Measurements from ENCODE around the gene ZCCHC3. TPM values are rescaled to one million over a fixed set of nuclear protein-coding genes. Genes with fewer than 3 reads are reported as not detected.

Gene ZCCHC3
- total RNA-seq, 2 donors from 2014 or later, result 39.5 to 46.1 TPM

- peaks cover 35% of the 10 kb centered on the region for H3K27me3 Mint-ChIP-seq (ENCODE audit: insufficient read depth)
- peaks cover 27% of the 10 kb centered on the region for H3K4me1 Mint-ChIP-seq
- no peaks in the 10 kb centered on the region for H3K9me3 ChIP-seq (ENCODE audit: control insufficient read depth, low read length)
- no peak for DNase-seq
- H3K9me3 Mint-ChIP-seq, result peaks cover 3% of the 10 kb centered on the region
- no peaks in the 10 kb centered on the region for H3K4me1 ChIP-seq (ENCODE audit: control insufficient read depth, insufficient read depth, low read length)
- peaks cover 9% of the 10 kb centered on the region for H3K36me3 Mint-ChIP-seq (ENCODE audit: low read depth)
- no peak overlapping the region for H3K9ac ChIP-seq (ENCODE audit: extremely low read depth, low read length, poor library complexity, severe bottlenecking)
- H3K4me3 Mint-ChIP-seq, result peak overlapping the region; percentile 96
- H3K27ac ChIP-seq (ENCODE audit: low read depth, low read length), result no peak overlapping the region
- H3K4me3 ChIP-seq (ENCODE audit: low read length), result peak overlapping the region; percentile 38
- H3K27ac Mint-ChIP-seq, result no peak overlapping the region
- H3K27me3 ChIP-seq (ENCODE audit: control insufficient read depth, insufficient read depth, low read length, poor library complexity, severe bottlenecking), result no peaks in the 10 kb centered on the region
- no peak for TF ChIP-seq CTCF (conservative IDR thresholded peaks at IDR 0.05)
- WGBS, 2 experiments (ENCODE audit: insufficient coverage in 1 of 2, insufficient read length in 1 of 2), result 81 to 84% methylated on average over 3 to 4 of the region's 4 CpGs
- peaks cover 3% of the 10 kb centered on the region for H3K36me3 ChIP-seq (ENCODE audit: control insufficient read depth, insufficient read depth, low read length)
These were observed 1.6 kb upstream of the ZCCHC3 start for GRCh38 chr20:295804-296203.

GRCh38 chr20:297925-298775, 780 bp downstream of the ZCCHC3 start:
- H3K27me3 ChIP-seq (ENCODE audit: control insufficient read depth, insufficient read depth, low read length, poor library complexity, severe bottlenecking), result no peaks in the 10 kb centered on the region
- peaks cover 27% of the 10 kb centered on the region for H3K27me3 Mint-ChIP-seq (ENCODE audit: insufficient read depth)
- H3K9ac ChIP-seq (ENCODE audit: extremely low read depth, low read length, poor library complexity, severe bottlenecking), result peak overlapping the region; percentile 75
- no peak for TF ChIP-seq CTCF (conservative IDR thresholded peaks at IDR 0.05)
- peaks cover 3% of the 10 kb centered on the region for H3K9me3 Mint-ChIP-seq
- peaks cover 44% of the 10 kb centered on the region for H3K4me1 Mint-ChIP-seq
- peak overlapping the region; percentile 96 for H3K4me3 Mint-ChIP-seq
- peaks cover 9% of the 10 kb centered on the region for H3K4me1 ChIP-seq (ENCODE audit: control insufficient read depth, insufficient read depth, low read length)
- peak; percentile 73 for DNase-seq
- H3K4me3 ChIP-seq (ENCODE audit: low read length), result peak overlapping the region; percentile 90
- peaks cover 3% of the 10 kb centered on the region for H3K36me3 ChIP-seq (ENCODE audit: control insufficient read depth, insufficient read depth, low read length)
- WGBS, 2 experiments (ENCODE audit: insufficient coverage in 1 of 2, insufficient read length in 1 of 2), result 0 to 1% methylated on average over 53 to 75 of the region's 75 CpGs
- H3K9me3 ChIP-seq (ENCODE audit: control insufficient read depth, low read length), result no peaks in the 10 kb centered on the region
- H3K36me3 Mint-ChIP-seq (ENCODE audit: low read depth), result peaks cover 9% of the 10 kb centered on the region
- H3K27ac ChIP-seq (ENCODE audit: low read depth, low read length), result peak overlapping the region; percentile 69
- peak overlapping the region; percentile 96 for H3K27ac Mint-ChIP-seq

GRCh38 chr20:298776-299391, 1.5 kb downstream of the ZCCHC3 start:
- no peak for TF ChIP-seq CTCF (conservative IDR thresholded peaks at IDR 0.05)
- Mint-ChIP-seq H3K4me3 (peak overlapping the region; percentile 96), H3K4me1 (peaks cover 40% of the 10 kb centered on the region), H3K27ac (peak overlapping the region; percentile 96), H3K36me3 (ENCODE audit: low read depth) (peaks cover 10% of the 10 kb centered on the region), H3K9me3 (peaks cover 3% of the 10 kb centered on the region), H3K27me3 (ENCODE audit: insufficient read depth) (peaks cover 22% of the 10 kb centered on the region)
- no peak overlapping the region for H3K27ac ChIP-seq (ENCODE audit: low read depth, low read length)
- peak overlapping the region; percentile 75 for H3K9ac ChIP-seq (ENCODE audit: extremely low read depth, low read length, poor library complexity, severe bottlenecking)
- H3K27me3 ChIP-seq (ENCODE audit: control insufficient read depth, insufficient read depth, low read length, poor library complexity, severe bottlenecking), result no peaks in the 10 kb centered on the region
- H3K4me3 ChIP-seq (ENCODE audit: low read length), result peak overlapping the region; percentile 90
- 0 to 8% methylated on average over 7 to 14 of the region's 15 CpGs for WGBS, 2 experiments (ENCODE audit: insufficient coverage in 1 of 2, insufficient read length in 1 of 2)
- peaks cover 3% of the 10 kb centered on the region for H3K36me3 ChIP-seq (ENCODE audit: control insufficient read depth, insufficient read depth, low read length)
- DNase-seq, result no peak
- H3K4me1 ChIP-seq (ENCODE audit: control insufficient read depth, insufficient read depth, low read length), result peaks cover 9% of the 10 kb centered on the region
- no peaks in the 10 kb centered on the region for H3K9me3 ChIP-seq (ENCODE audit: control insufficient read depth, low read length)
